NB4 (cell line): ENCODE data around the gene CXCR2.

ENCODE experiments used
- MYC ChIP-seq: IDR thresholded peaks from 2 replicates; pipeline ENCODE4 v1.6.1; 2011; ENCODE audit warnings: low read depth, low read length
- POLR2A ChIP-seq: IDR thresholded peaks from 2 replicates; pipeline ENCODE4 v1.6.1; 2011; ENCODE audit warnings: mild to moderate bottlenecking; ENCODE audit not compliant: insufficient read length; ENCODE audit errors: extremely low read depth
- TF ChIP-seq, protein P1 (sequence below): IDR thresholded peaks from one replicate; pipeline ENCODE4 v1.5.1; 2012; ENCODE audit warnings: low read depth, low read length

DNA sequence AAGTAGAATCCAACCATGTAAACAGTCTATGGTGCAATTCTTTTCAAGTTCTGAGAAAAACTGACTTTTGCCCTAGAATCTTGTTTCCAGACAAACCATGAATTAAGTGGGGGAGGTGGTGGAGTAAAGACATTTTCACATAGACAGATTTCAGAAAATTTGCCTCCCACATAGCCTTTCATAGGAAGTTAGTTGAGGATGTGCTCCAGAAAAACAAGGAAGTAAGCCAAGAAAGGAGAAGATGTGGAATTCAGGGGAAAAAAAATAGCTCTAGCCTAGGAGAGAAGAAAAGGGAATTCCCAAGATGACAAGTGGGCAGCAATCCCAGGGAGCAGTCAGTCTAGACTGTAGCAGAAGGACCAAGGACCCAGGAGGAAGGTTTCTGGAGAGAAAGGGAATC is 39.4 kb upstream of the CXCR2 start:
- no peak for TF ChIP-seq POLR2A
- TF ChIP-seq, protein P1, sequence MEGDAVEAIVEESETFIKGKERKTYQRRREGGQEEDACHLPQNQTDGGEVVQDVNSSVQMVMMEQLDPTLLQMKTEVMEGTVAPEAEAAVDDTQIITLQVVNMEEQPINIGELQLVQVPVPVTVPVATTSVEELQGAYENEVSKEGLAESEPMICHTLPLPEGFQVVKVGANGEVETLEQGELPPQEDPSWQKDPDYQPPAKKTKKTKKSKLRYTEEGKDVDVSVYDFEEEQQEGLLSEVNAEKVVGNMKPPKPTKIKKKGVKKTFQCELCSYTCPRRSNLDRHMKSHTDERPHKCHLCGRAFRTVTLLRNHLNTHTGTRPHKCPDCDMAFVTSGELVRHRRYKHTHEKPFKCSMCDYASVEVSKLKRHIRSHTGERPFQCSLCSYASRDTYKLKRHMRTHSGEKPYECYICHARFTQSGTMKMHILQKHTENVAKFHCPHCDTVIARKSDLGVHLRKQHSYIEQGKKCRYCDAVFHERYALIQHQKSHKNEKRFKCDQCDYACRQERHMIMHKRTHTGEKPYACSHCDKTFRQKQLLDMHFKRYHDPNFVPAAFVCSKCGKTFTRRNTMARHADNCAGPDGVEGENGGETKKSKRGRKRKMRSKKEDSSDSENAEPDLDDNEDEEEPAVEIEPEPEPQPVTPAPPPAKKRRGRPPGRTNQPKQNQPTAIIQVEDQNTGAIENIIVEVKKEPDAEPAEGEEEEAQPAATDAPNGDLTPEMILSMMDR, result no peak
- TF ChIP-seq MYC, result no peak
